Upper lobe of left lung (tissue), 6 donors: Measurements from ENCODE around the gene MEIS1. TPM values are rescaled to one million over a fixed set of nuclear protein-coding genes. Genes with fewer than 3 reads are reported as not detected.

Experiments used
- ATAC-seq, 2 donors: fragments of 200-7000 bp; cut with Tn5 transposase; one replicate each; pipeline ENCODE4 v1.9.1; 2022; ENCODE audit warnings: mild to moderate bottlenecking in 2 of 2, moderate library complexity in 2 of 2; ENCODE audit not compliant: low FRiP score in 2 of 2
- DNase-seq, 2 donors: peaks; one replicate each; pipeline ENCODE4 v3.0.0-alpha.2; 2019 to 2020
- H3K27ac ChIP-seq, 4 donors: fragments of 200-600 bp; sonication (generic); one replicate each; pipeline ENCODE4 v1.5.1; 2016 to 2019
- H3K27me3 ChIP-seq, 4 donors: fragments of 200-600 bp; sonication (generic); one replicate each; pipeline ENCODE4 v1.5.1; 2017 to 2019
- H3K36me3 ChIP-seq, 4 donors: fragments of 200-600 bp; sonication (generic); one replicate each; pipeline ENCODE4 v1.5.1; 2016 to 2019
- H3K4me1 ChIP-seq, 4 donors: fragments of 200-600 bp; sonication (generic); one replicate each; pipeline ENCODE4 v1.5.1; 2018 to 2019
- H3K4me3 ChIP-seq, 4 donors: fragments of 200-600 bp; sonication (generic); one replicate each; pipeline ENCODE4 v1.5.1; 2017 to 2019; ENCODE audit warnings: mild to moderate bottlenecking in 2 of 4, moderate library complexity in 1 of 4
- H3K9me3 ChIP-seq, 4 donors: fragments of 200-600 bp; sonication (generic); one replicate each; pipeline ENCODE4 v1.5.1; 2018 to 2019
- CTCF ChIP-seq, 6 experiments: fragments of 450-650 bp in 4 of 6; fragments of 200-600 bp in 2 of 6; sonication (generic) in 2 of 6; IDR thresholded peaks; one replicate each; pipeline ENCODE4 v1.5.1; 2016 to 2019; ENCODE audit warnings: antibody characterized with exemption in 6 of 6
- EP300 ChIP-seq, 4 donors: sonication (generic); formaldehyde crosslinking; IDR thresholded peaks; one replicate each; pipeline ENCODE4 v1.5.1; 2017; ENCODE audit warnings: antibody characterized with exemption in 4 of 4, control low read depth in 2 of 4
- POLR2A ChIP-seq, 4 donors: fragments of 450-650 bp; IDR thresholded peaks; one replicate each; pipeline ENCODE4 v1.5.1; 2016 to 2017; ENCODE audit warnings: antibody characterized with exemption in 4 of 4, mild to moderate bottlenecking in 2 of 4
- POLR2AphosphoS5 ChIP-seq, 2 donors: sonication (generic); formaldehyde crosslinking; IDR thresholded peaks; one replicate each; pipeline ENCODE4 v1.5.1; 2017; ENCODE audit warnings: antibody characterized with exemption in 2 of 2
- WGBS, 2 donors: methylation state at CpG; one replicate each; pipeline ENCODE4 v1.1.5; 2017 to 2018; 5-methylcytosine and 5-hydroxymethylcytosine counted together
- total RNA-seq, 6 donors: library from RNA; depleted of rRNA in 4 of 6; stranded (reverse); fragments of >200 nt in 4 of 6; gene quantifications; one replicate each; pipeline versions ENCODE4 v1.1.0 to v1.2.1, GENCODE V29; 2016 to 2021
- donor health status: DM: no; HTN: no; CAD: no; lungs with moderate emphysema.
- donor health status: DM: no; HTN: yes; CAD: no; lungs with severe emphysema.

Gene MEIS1
- total RNA-seq, 6 donors from 2014 or later: 23.1 to 43.9 (median 30.0) TPM

GRCh38 chr2:66432801-66433694, 1.9 kb upstream of the MEIS1 start:
- H3K4me1 ChIP-seq: peaks cover 11 to 28% (median 15%) of the 10 kb centered on the region in 4 donors
- peaks cover 0 to 15% (median 4%) of the 10 kb centered on the region in 4 donors for H3K27me3 ChIP-seq
- 3% methylated on average over 28 to 50 of the region's 51 CpGs for WGBS, 2 donors
- DNase-seq: peak; percentile 70 to 92
- peak overlapping the region; percentile 57 to 76 (median 61) for H3K4me3 ChIP-seq
- H3K36me3 ChIP-seq: peaks cover 0 to 1% (median 0%) of the 10 kb centered on the region in 4 donors
- H3K27ac ChIP-seq: peak overlapping the region; percentile 90 to 97 (median 94)
- no peaks in the 10 kb centered on the region for H3K9me3 ChIP-seq
- TF ChIP-seq EP300 (IDR thresholded peaks at IDR 0.05): no peak
- TF ChIP-seq POLR2A (IDR thresholded peaks at IDR 0.05): peak in 1 of 4 donors; percentile 12
- peak in 3 of 6 experiments; percentile 8 to 29 (median 26) for TF ChIP-seq CTCF (IDR thresholded peaks at IDR 0.05)
- TF ChIP-seq POLR2AphosphoS5 (IDR thresholded peaks at IDR 0.05): peak; percentile 43 to 73
- peak; percentile 76 to 90 for ATAC-seq

- peaks cover 0 to 15% (median 4%) of the 10 kb centered on the region in 4 donors for H3K27me3 ChIP-seq
- H3K27ac ChIP-seq: peak overlapping the region; percentile 90 to 97 (median 94)
- no peak for TF ChIP-seq EP300 (IDR thresholded peaks at IDR 0.05)
- TF ChIP-seq POLR2AphosphoS5 (IDR thresholded peaks at IDR 0.05): no peak
- TF ChIP-seq CTCF (IDR thresholded peaks at IDR 0.05): peak in 1 of 6 experiments; percentile 1
- no peak for TF ChIP-seq POLR2A (IDR thresholded peaks at IDR 0.05)
- peaks cover 11 to 28% (median 15%) of the 10 kb centered on the region in 4 donors for H3K4me1 ChIP-seq
- peak overlapping the region; percentile 57 to 76 (median 61) for H3K4me3 ChIP-seq
- H3K36me3 ChIP-seq: peaks cover 0 to 6% (median 3%) of the 10 kb centered on the region in 4 donors
- no peak for DNase-seq
- ATAC-seq: no peak
- H3K9me3 ChIP-seq: no peaks in the 10 kb centered on the region
- 0 to 2% methylated on average over 7 of the region's 7 CpGs for WGBS, 2 donors
Observed at GRCh38 chr2:66433695-66433944, 1.3 kb upstream of the MEIS1 start.

GRCh38 chr2:66433945-66434678, 813 bp upstream of the MEIS1 start:
- Histone ChIP-seq H3K9me3 (no peaks in the 10 kb centered on the region), H3K4me1 (peaks cover 11 to 28% (median 15%) of the 10 kb centered on the region in 4 donors), H3K27ac (peak overlapping the region; percentile 90 to 97 (median 94)), H3K4me3 (peak overlapping the region; percentile 57 to 76 (median 61)), H3K36me3 (peaks cover 0 to 8% (median 3%) of the 10 kb centered on the region in 4 donors), H3K27me3 (peaks cover 0 to 15% (median 5%) of the 10 kb centered on the region in 4 donors)
- 0 to 1% methylated on average over 21 to 61 of the region's 61 CpGs for WGBS, 2 donors
- DNase-seq (peak in 1 of 2 donors; percentile 91), ATAC-seq (peak; percentile 65 to 74)
- TF ChIP-seq CTCF (IDR thresholded peaks at IDR 0.05) (no peak), POLR2A (IDR thresholded peaks at IDR 0.05) (peak in 2 of 4 donors; percentile 27 to 53), POLR2AphosphoS5 (IDR thresholded peaks at IDR 0.05) (peak in 1 of 2 donors; percentile 58)

- peak overlapping the region; percentile 74 to 97 (median 94) for H3K27ac ChIP-seq
- WGBS, 2 donors: 7% methylated on average over 15 of the region's 15 CpGs
- H3K9me3 ChIP-seq: no peaks in the 10 kb centered on the region
- no peak for TF ChIP-seq EP300 (IDR thresholded peaks at IDR 0.05)
- H3K4me1 ChIP-seq: peaks cover 11 to 36% (median 15%) of the 10 kb centered on the region in 4 donors
- DNase-seq (no peak), ATAC-seq (no peak)
- H3K27me3 ChIP-seq: peaks cover 0 to 15% (median 6%) of the 10 kb centered on the region in 4 donors
- peaks cover 0 to 17% (median 5%) of the 10 kb centered on the region in 4 donors for H3K36me3 ChIP-seq
- peak overlapping the region; percentile 57 to 76 (median 61) for H3K4me3 ChIP-seq
Observed at GRCh38 chr2:66435549-66435875, 587 bp downstream of the MEIS1 start.

GRCh38 chr2:66435963-66436362, 1.0 kb downstream of the MEIS1 start:
- ATAC-seq: no peak
- Histone ChIP-seq H3K9me3 (no peaks in the 10 kb centered on the region), H3K4me3 (peak overlapping the region; percentile 57 to 76 (median 61)), H3K4me1 (peaks cover 11 to 36% (median 15%) of the 10 kb centered on the region in 4 donors), H3K27me3 (peaks cover 0 to 15% (median 6%) of the 10 kb centered on the region in 4 donors), H3K36me3 (peaks cover 0 to 19% (median 5%) of the 10 kb centered on the region in 4 donors), H3K27ac (peak overlapping the region; percentile 74 to 97 (median 94))
- TF ChIP-seq POLR2AphosphoS5 (IDR thresholded peaks at IDR 0.05) (no peak), EP300 (IDR thresholded peaks at IDR 0.05) (no peak), POLR2A (IDR thresholded peaks at IDR 0.05) (no peak), CTCF (IDR thresholded peaks at IDR 0.05) (no peak)
- WGBS, 2 donors: 16 to 19% methylated on average over 2 of the region's 2 CpGs
- DNase-seq: no peak
